Mucosa of stomach (tissue), 1 donor: Measurements from ENCODE around the gene VAMP3.

ENCODE experiments used
- H3K27me3 ChIP-seq: one replicate; pipeline ENCODE4 v1.7.0; 2013; ENCODE audit warnings: mild to moderate bottlenecking, low read length; ENCODE audit not compliant: control insufficient read depth, insufficient read depth
- H3K36me3 ChIP-seq: one replicate; pipeline ENCODE4 v1.7.0; 2013; ENCODE audit warnings: low read length; ENCODE audit not compliant: control insufficient read depth, insufficient read depth
- H3K4me1 ChIP-seq: one replicate; pipeline ENCODE4 v1.7.0; 2013; ENCODE audit warnings: mild to moderate bottlenecking, low read length; ENCODE audit not compliant: control insufficient read depth, insufficient read depth
- H3K4me3 ChIP-seq: one replicate; pipeline ENCODE4 v1.7.0; 2013; ENCODE audit warnings: low read length
- H3K9ac ChIP-seq: one replicate; pipeline ENCODE4 v1.7.0; 2013; ENCODE audit warnings: mild to moderate bottlenecking, low read length, moderate library complexity
- H3K9me3 ChIP-seq: one replicate; pipeline ENCODE4 v1.7.0; 2013; ENCODE audit warnings: mild to moderate bottlenecking, low read length, moderate library complexity; ENCODE audit not compliant: control insufficient read depth
- donor health status: Pancreatic carcinoma.

VAMP3 gene

GRCh38 chr1:7747605-7748004 is 23.5 kb upstream of the VAMP3 start:
- no peaks in the 10 kb centered on the region for H3K27me3 ChIP-seq
- H3K4me3 ChIP-seq = no peak overlapping the region
- no peaks in the 10 kb centered on the region for H3K36me3 ChIP-seq
- H3K9ac ChIP-seq = no peak overlapping the region
- no peaks in the 10 kb centered on the region for H3K9me3 ChIP-seq
- peaks cover 2% of the 10 kb centered on the region for H3K4me1 ChIP-seq

DNA sequence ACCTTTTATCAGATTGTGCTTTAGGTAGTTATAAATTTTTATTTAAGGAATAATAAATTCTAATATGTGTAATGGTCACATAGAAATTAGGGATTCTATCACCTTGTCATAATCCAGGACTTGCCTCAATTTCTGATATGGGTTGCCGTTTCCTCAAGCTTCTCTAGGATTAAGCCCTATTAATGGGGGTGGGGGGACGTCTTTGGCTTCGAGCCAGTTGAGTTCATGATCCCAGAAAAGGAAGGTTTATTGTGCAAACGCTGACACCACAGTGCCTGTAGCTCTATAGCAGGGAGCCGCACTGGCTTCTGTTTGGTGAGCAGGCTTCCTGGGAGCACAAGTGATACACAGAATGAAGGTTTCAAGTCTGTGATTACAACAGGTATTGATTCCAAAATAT is 22.0 kb upstream of the VAMP3 start:
- H3K36me3 ChIP-seq = no peaks in the 10 kb centered on the region
- H3K9me3 ChIP-seq = no peaks in the 10 kb centered on the region

DNA sequence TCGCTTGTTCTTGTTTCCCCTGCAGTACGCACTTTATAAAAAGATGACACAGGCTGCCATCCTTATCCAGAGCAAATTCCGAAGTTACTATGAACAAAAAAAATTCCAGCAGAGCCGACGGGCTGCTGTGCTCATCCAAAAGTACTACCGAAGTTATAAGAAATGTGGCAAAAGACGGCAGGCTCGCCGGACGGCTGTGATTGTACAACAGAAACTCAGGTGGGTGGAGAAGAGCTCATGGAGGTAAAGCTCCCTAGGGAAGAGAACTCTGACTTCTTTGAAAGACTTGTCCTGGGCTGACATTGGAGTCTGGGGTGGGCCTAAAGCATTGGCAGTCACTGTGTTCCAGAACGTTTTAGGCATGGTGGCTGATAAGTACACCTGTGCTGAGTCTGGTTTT is 19.9 kb upstream of the VAMP3 start:
- H3K4me3 ChIP-seq = no peak overlapping the region
- H3K9ac ChIP-seq = no peak overlapping the region
- H3K9me3 ChIP-seq = no peaks in the 10 kb centered on the region
- peaks cover 3% of the 10 kb centered on the region for H3K4me1 ChIP-seq
- H3K27me3 ChIP-seq = no peaks in the 10 kb centered on the region
- H3K36me3 ChIP-seq = no peaks in the 10 kb centered on the region

More for the DNA sequence above, 22.0 kb upstream of the VAMP3 start:
- Histone ChIP-seq H3K4me3 (no peak overlapping the region), H3K27me3 (no peaks in the 10 kb centered on the region), H3K4me1 (peaks cover 3% of the 10 kb centered on the region), H3K9ac (no peak overlapping the region)

GRCh38 chr1:7752512-7753417 is 18.3 kb upstream of the VAMP3 start:
- H3K9me3 ChIP-seq = no peaks in the 10 kb centered on the region
- H3K4me3 ChIP-seq = no peak overlapping the region
- no peak overlapping the region for H3K9ac ChIP-seq
- no peaks in the 10 kb centered on the region for H3K27me3 ChIP-seq
- peaks cover 3% of the 10 kb centered on the region for H3K4me1 ChIP-seq
- no peaks in the 10 kb centered on the region for H3K36me3 ChIP-seq

GRCh38 chr1:7753641-7754040 is 17.5 kb upstream of the VAMP3 start:
- Histone ChIP-seq H3K36me3 (no peaks in the 10 kb centered on the region), H3K9ac (no peak overlapping the region), H3K4me1 (peaks cover 3% of the 10 kb centered on the region), H3K4me3 (no peak overlapping the region), H3K9me3 (no peaks in the 10 kb centered on the region), H3K27me3 (no peaks in the 10 kb centered on the region)

DNA sequence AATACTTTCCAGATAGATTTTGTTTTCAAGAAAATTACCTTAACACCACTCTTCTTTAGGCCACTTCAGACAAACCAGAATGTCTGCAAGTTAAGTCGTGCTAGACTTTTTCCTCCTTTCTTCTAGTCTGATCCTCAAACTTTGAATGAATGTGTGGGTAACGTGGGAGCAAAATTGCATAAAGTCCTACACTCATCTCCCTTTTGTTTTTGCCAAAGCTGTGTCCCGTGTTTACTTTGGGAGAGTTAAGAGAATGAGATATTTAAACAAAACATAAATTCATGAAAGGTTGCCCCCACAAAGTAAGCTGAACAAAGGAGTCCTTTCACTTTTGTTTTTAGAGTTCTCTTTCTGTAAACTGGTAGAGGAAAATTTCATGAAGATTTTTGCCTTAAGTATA is 16.9 kb upstream of the VAMP3 start:
- Histone ChIP-seq H3K4me1 (peaks cover 3% of the 10 kb centered on the region), H3K27me3 (no peaks in the 10 kb centered on the region), H3K9me3 (no peaks in the 10 kb centered on the region), H3K36me3 (no peaks in the 10 kb centered on the region), H3K4me3 (no peak overlapping the region), H3K9ac (no peak overlapping the region)

DNA sequence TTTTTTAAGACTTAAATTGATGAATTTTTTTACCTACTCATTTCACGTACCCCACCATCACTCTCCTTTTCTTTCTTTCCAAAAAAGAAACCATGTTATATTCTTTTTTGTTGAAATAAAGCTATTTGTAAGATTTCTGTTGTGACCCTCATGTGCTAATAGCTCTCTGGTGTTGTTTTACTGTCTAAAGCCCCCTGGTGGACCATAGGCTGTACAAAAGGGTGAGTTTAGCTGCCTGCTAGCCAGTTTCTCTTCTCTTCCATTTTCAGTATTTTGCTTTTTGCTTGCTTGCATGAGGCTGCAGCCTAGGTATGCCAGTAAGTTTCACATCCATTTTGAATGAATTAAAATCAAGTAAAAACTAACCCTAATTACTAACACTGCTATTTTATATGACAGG is 15.6 kb upstream of the VAMP3 start:
- no peak overlapping the region for H3K4me3 ChIP-seq
- H3K9ac ChIP-seq = no peak overlapping the region
- peaks cover 3% of the 10 kb centered on the region for H3K4me1 ChIP-seq
- H3K9me3 ChIP-seq = no peaks in the 10 kb centered on the region
- no peaks in the 10 kb centered on the region for H3K27me3 ChIP-seq
- H3K36me3 ChIP-seq = no peaks in the 10 kb centered on the region

- H3K4me1 ChIP-seq = no peaks in the 10 kb centered on the region
- no peak overlapping the region for H3K4me3 ChIP-seq
- no peaks in the 10 kb centered on the region for H3K9me3 ChIP-seq
- H3K36me3 ChIP-seq = no peaks in the 10 kb centered on the region
- H3K9ac ChIP-seq = no peak overlapping the region
- no peaks in the 10 kb centered on the region for H3K27me3 ChIP-seq
Measured at GRCh38 chr1:7760245-7760644, 10.9 kb upstream of the VAMP3 start.

- Histone ChIP-seq H3K36me3 (no peaks in the 10 kb centered on the region), H3K4me3 (no peak overlapping the region), H3K9me3 (no peaks in the 10 kb centered on the region), H3K27me3 (no peaks in the 10 kb centered on the region), H3K4me1 (no peaks in the 10 kb centered on the region), H3K9ac (no peak overlapping the region)
Measured at GRCh38 chr1:7761103-7761502, 10.0 kb upstream of the VAMP3 start.

DNA sequence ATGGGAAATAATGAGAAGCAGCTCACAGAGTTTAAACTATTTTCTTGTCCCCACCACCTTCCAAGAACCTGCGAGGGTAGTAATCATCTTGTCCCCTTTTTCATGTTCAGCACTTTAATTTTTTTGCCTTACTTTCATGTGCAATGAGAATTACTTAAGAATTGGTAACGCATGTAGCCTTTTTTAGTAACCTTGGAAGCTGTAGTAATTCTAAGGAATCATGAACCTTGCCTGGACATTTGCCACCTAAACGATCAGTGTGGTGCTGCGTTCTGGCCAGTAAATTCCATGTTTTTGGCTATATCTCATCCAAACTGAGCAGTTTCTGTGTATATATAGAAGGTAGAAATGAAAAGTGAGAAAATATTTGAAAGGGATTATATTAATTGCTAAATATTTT is 3.9 kb upstream of the VAMP3 start:
- H3K9me3 ChIP-seq = no peaks in the 10 kb centered on the region
- peaks cover 6% of the 10 kb centered on the region for H3K4me1 ChIP-seq
- H3K4me3 ChIP-seq = no peak overlapping the region
- H3K9ac ChIP-seq = no peak overlapping the region
- H3K36me3 ChIP-seq = no peaks in the 10 kb centered on the region
- H3K27me3 ChIP-seq = no peaks in the 10 kb centered on the region

DNA sequence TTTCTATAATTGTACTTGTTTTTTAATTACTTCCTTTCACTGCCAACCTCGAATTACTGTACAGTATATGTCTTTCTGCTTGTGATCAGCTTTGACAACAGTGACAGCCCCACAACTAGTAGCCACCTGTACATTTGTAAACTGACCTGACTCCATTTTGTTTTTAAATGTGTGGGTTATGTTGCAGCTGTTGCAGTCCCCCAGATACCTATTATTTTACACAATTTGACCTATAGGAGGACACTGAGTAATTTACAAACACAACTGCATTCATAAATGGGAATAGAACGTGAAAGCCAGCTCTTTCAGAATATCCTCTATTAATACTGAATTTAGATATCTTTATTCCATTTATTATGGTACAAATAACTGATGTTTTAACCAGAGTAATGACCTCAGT is 2.5 kb upstream of the VAMP3 start:
- H3K9me3 ChIP-seq = no peaks in the 10 kb centered on the region
- H3K9ac ChIP-seq = no peak overlapping the region
- no peaks in the 10 kb centered on the region for H3K27me3 ChIP-seq
- no peak overlapping the region for H3K4me3 ChIP-seq
- H3K4me1 ChIP-seq = peaks cover 13% of the 10 kb centered on the region
- H3K36me3 ChIP-seq = no peaks in the 10 kb centered on the region

GRCh38 chr1:7769673-7770412 is 1.3 kb upstream of the VAMP3 start:
- no peak overlapping the region for H3K4me3 ChIP-seq

More at GRCh38 chr1:7769673-7770412, 1.3 kb upstream of the VAMP3 start:
- no peaks in the 10 kb centered on the region for H3K27me3 ChIP-seq
- H3K9me3 ChIP-seq = no peaks in the 10 kb centered on the region
- peaks cover 13% of the 10 kb centered on the region for H3K4me1 ChIP-seq
- no peak overlapping the region for H3K9ac ChIP-seq
- no peaks in the 10 kb centered on the region for H3K36me3 ChIP-seq
